OCI-LY7 (cell line): ENCODE results near the gene LCA5. TPM values are rescaled to one million over a fixed set of nuclear protein-coding genes. Genes with fewer than 3 reads are reported as not detected.

Experiments used
- BruUV-seq: library from RNA; stranded (reverse); fragments of 400-500 nt; replicated peaks from 2 replicates; lab custom pipeline; 2021; lab: Mats Ljungman, UMichigan
- CTCF ChIA-PET: fragments of 300-600 bp; sonication (Branson Sonifier 250); formaldehyde crosslinking; loops from one replicate; lab custom pipeline; 2022; ENCODE audit warnings: antibody characterized with exemption; ENCODE audit not compliant: unreplicated experiment; lab: Charles Lee
- POLR2A ChIA-PET: fragments of 300-600 bp; sonication (Branson Sonifier 250); formaldehyde crosslinking; loops from one replicate; lab custom pipeline; 2022; ENCODE audit warnings: antibody characterized with exemption; lab: Charles Lee
- DNase-seq: peaks from one replicate; pipeline ENCODE4 v3.0.0-alpha.2; 2015; ENCODE audit warnings: low spot score
- H2AFZ ChIP-seq: fragments of 200-600 bp; sonication (generic), shearing (Covaris generic); 2 replicates; pipeline ENCODE4 v1.6.1; 2014; ENCODE audit warnings: mild to moderate bottlenecking, antibody characterized with exemption, low read length, moderate library complexity
- H3K27ac ChIP-seq: fragments of 200-600 bp; sonication (generic); 2 replicates; pipeline ENCODE4 v1.5.1; 2014; ENCODE audit warnings: mixed run types, low read depth, mild to moderate bottlenecking, moderate library complexity, low read length, inconsistent platforms; ENCODE audit not compliant: poor library complexity, severe bottlenecking
- H3K36me3 ChIP-seq: fragments of 200-600 bp; sonication (generic); 2 replicates; pipeline ENCODE4 v1.6.1; 2014; ENCODE audit warnings: mild to moderate bottlenecking, antibody characterized with exemption, low read length, moderate library complexity, mixed read lengths; ENCODE audit not compliant: insufficient read depth
- H3K4me1 ChIP-seq: fragments of 200-600 bp; sonication (generic); 2 replicates; pipeline ENCODE4 v1.5.1; 2014; ENCODE audit warnings: mild to moderate bottlenecking, low read length; ENCODE audit not compliant: insufficient read depth, poor library complexity, severe bottlenecking
- H3K4me2 ChIP-seq: fragments of 200-600 bp; sonication (generic); 2 replicates; pipeline ENCODE4 v1.6.1; 2014; ENCODE audit warnings: mild to moderate bottlenecking, low read length
- H3K4me3 ChIP-seq: fragments of 200-600 bp; sonication (generic); 2 replicates; pipeline ENCODE4 v1.5.1; 2014; ENCODE audit warnings: mild to moderate bottlenecking, low read depth, low read length; ENCODE audit not compliant: poor library complexity, severe bottlenecking
- H3K79me2 ChIP-seq: fragments of 200-600 bp; sonication (generic); 2 replicates; pipeline ENCODE4 v1.6.1; 2016; ENCODE audit warnings: low read depth, mild to moderate bottlenecking, low read length, moderate library complexity, mixed read lengths; ENCODE audit not compliant: insufficient read depth
- H3K9me2 ChIP-seq: fragments of 200-600 bp; sonication (generic); 2 replicates; pipeline ENCODE4 v1.6.1; 2016; ENCODE audit warnings: mild to moderate bottlenecking, low read length, mixed read lengths; ENCODE audit not compliant: insufficient read depth
- H3K9me3 ChIP-seq: fragments of 200-600 bp; sonication (generic); 2 replicates; pipeline ENCODE4 v1.6.1; 2014; ENCODE audit warnings: mild to moderate bottlenecking, mixed run types, low read length, mixed read lengths
- H4K20me1 ChIP-seq: fragments of 200-600 bp; sonication (generic); 2 replicates; pipeline ENCODE4 v1.6.1; 2014; ENCODE audit warnings: mild to moderate bottlenecking, antibody characterized with exemption, low read length, moderate library complexity, mixed read lengths; ENCODE audit not compliant: insufficient read depth
- EZH2phosphoT487 ChIP-seq: fragments of 200-600 bp; sonication (generic); IDR thresholded peaks from 2 replicates; pipeline ENCODE4 v1.6.1; 2018; ENCODE audit warnings: low read depth, borderline replicate concordance, mild to moderate bottlenecking, mixed run types, antibody characterized with exemption, low read length, moderate library complexity, mixed read lengths
- intact Hi-C: fragments of 100-400 bp; cut with micrococcal nuclease; formaldehyde crosslinking; loops from one replicate; pipeline ENCODE4 v1.10.0; 2022; ENCODE audit not compliant: unreplicated experiment
- total RNA-seq, 2 experiments: library from RNA; depleted of rRNA in 1 of 2; stranded (reverse); fragments of >200 nt in 1 of 2; shearing (Covaris generic) in 1 of 2; gene quantifications; 2 replicates each; pipeline ENCODE4 v1.2.3, GENCODE V29; 2014 to 2022
- TF ChIP-seq, protein P1 (sequence below): fragments of 200-600 bp; sonication (generic); conservative IDR thresholded peaks from 2 replicates; pipeline ENCODE4 v1.5.1; 2014; ENCODE audit warnings: mild to moderate bottlenecking, antibody characterized with exemption, low read length, moderate library complexity, mixed read lengths

The LCA5 gene
- total RNA-seq, 2 experiments from 2014 or later, result 1.3 to 2.0 TPM

DNA sequence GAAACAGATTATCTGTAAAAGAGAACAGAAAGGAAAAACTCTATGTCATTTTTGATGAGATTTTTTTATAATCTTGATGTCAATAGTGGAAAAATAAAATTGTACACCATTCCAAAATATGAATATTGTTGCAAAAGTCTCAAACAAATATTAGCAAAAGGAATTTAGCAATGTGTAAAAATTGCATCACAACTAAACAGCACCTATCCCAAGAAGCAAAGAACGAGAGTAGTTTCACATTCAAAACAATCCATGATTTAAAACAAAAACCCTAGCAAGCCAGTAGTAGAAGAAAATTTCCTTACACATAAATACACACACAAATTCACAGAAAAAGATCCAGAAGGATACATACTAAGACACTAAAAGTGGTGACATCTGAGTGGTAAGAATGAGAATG, 38.4 kb downstream of the LCA5 start:
- intact Hi-C loops, result no loop called here
- H3K27ac ChIP-seq, result no peak overlapping the region
- H3K36me3 ChIP-seq, result no peaks in the 10 kb centered on the region
- H3K9me3 ChIP-seq, result no peaks in the 10 kb centered on the region
- no peak overlapping the region for H3K4me2 ChIP-seq
- no TSS peak for BruUV-seq
- TF ChIP-seq EZH2phosphoT487, result no peak
- TF ChIP-seq, protein P1, sequence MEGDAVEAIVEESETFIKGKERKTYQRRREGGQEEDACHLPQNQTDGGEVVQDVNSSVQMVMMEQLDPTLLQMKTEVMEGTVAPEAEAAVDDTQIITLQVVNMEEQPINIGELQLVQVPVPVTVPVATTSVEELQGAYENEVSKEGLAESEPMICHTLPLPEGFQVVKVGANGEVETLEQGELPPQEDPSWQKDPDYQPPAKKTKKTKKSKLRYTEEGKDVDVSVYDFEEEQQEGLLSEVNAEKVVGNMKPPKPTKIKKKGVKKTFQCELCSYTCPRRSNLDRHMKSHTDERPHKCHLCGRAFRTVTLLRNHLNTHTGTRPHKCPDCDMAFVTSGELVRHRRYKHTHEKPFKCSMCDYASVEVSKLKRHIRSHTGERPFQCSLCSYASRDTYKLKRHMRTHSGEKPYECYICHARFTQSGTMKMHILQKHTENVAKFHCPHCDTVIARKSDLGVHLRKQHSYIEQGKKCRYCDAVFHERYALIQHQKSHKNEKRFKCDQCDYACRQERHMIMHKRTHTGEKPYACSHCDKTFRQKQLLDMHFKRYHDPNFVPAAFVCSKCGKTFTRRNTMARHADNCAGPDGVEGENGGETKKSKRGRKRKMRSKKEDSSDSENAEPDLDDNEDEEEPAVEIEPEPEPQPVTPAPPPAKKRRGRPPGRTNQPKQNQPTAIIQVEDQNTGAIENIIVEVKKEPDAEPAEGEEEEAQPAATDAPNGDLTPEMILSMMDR, result no peak
- no peak overlapping the region for H2AFZ ChIP-seq
- no peak overlapping the region for H3K4me3 ChIP-seq
- ChIA-PET POLR2A (interaction anchor here (0.8 kb wide), 1 partner anchor 248 kb away, joined by 3 read pairs; no protein-coding TSS in a partner anchor), CTCF (no interaction called here)
- no peaks in the 10 kb centered on the region for H4K20me1 ChIP-seq
- DNase-seq, result no peak
- no peaks in the 10 kb centered on the region for H3K9me2 ChIP-seq
- no peaks in the 10 kb centered on the region for H3K4me1 ChIP-seq
- H3K79me2 ChIP-seq, result no peaks in the 10 kb centered on the region

DNA sequence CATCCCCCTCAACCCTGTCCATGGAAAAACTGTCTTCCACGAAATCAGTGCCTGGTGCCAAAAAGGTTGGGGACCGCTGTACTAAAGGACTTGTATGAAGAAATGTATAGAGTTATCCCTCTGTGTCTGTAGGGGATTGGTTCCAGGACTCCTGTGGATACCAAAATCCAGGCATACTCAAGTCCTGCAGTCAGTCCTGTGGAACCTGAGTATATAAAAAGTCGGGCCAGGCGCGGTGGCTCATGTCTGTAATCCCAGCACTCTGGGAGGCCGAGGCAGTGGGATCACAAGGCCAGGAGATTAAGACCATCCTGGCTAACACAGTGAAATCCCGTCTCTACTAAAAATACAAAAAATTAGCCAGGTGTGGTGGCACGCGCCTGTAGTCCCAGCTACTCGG, 42.0 kb downstream of the LCA5 start:
- BruUV-seq, result no TSS peak

DNA sequence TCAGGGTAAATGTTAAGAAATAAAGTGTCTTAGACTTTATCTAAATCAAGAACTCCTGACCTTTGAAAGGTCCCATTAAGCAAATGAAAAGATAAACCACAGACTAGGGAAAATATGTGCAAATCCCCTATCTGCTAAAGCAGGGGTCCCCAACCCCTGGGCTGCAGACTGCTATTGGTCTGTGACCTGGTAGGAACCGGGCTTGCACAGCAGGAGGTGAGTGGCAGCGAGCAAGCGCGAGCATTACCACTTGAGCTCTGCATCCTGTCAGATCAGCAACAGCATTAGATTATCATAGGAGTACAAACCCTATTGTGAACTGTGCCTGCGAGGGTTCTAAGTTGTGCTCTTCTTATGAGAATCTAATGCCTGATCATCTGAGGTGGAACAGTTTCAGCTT, 42.4 kb downstream of the LCA5 start:
- Histone ChIP-seq H3K36me3 (no peaks in the 10 kb centered on the region), H3K9me3 (no peaks in the 10 kb centered on the region), H3K79me2 (no peaks in the 10 kb centered on the region), H3K27ac (no peak overlapping the region), H4K20me1 (no peaks in the 10 kb centered on the region), H3K4me1 (no peaks in the 10 kb centered on the region), H2AFZ (no peak overlapping the region), H3K4me2 (no peak overlapping the region), H3K9me2 (no peaks in the 10 kb centered on the region), H3K4me3 (no peak overlapping the region)
- CTCF ChIA-PET, result no interaction called here
- POLR2A ChIA-PET, result no interaction called here
- TF ChIP-seq EZH2phosphoT487, result no peak
- TF ChIP-seq, protein P1, result no peak
- intact Hi-C loops, result no loop called here
- DNase-seq, result no peak
- BruUV-seq, result no TSS peak

More for the DNA sequence above, 42.0 kb downstream of the LCA5 start:
- intact Hi-C loops, result no loop called here
- no peaks in the 10 kb centered on the region for H3K9me2 ChIP-seq
- POLR2A ChIA-PET, result no interaction called here
- H3K27ac ChIP-seq, result no peak overlapping the region
- H3K4me3 ChIP-seq, result no peak overlapping the region
- no peaks in the 10 kb centered on the region for H3K9me3 ChIP-seq
- H3K79me2 ChIP-seq, result no peaks in the 10 kb centered on the region
- CTCF ChIA-PET, result no interaction called here
- H2AFZ ChIP-seq, result no peak overlapping the region
- TF ChIP-seq, protein P1, result no peak
- no peak for TF ChIP-seq EZH2phosphoT487
- DNase-seq, result no peak
- no peaks in the 10 kb centered on the region for H3K36me3 ChIP-seq
- no peaks in the 10 kb centered on the region for H3K4me1 ChIP-seq
- no peak overlapping the region for H3K4me2 ChIP-seq
- no peaks in the 10 kb centered on the region for H4K20me1 ChIP-seq
